Neuronal stem cell (in vitro differentiated cells): ENCODE measurements around the gene FHOD3.

ENCODE experiments used
- DNase-seq: peaks from one replicate; pipeline ENCODE4 v3.0.0-alpha.2; 2013; ENCODE audit warnings: low spot score
- H2AFZ ChIP-seq: one replicate; pipeline ENCODE4 v1.6.1; 2013; ENCODE audit warnings: mild to moderate bottlenecking, low read length, inconsistent platforms
- H2AK5ac ChIP-seq: 2 replicates; pipeline ENCODE4 v1.6.1; 2013; ENCODE audit warnings: low read depth, mild to moderate bottlenecking, inconsistent platforms, low read length, moderate library complexity, mixed read lengths
- H2BK120ac ChIP-seq: 2 replicates; pipeline ENCODE4 v1.6.1; 2013; ENCODE audit warnings: low read depth, mild to moderate bottlenecking, inconsistent platforms, low read length, moderate library complexity, mixed read lengths
- H2BK12ac ChIP-seq: one replicate; pipeline ENCODE4 v1.6.1; 2013; ENCODE audit warnings: low read length, inconsistent platforms
- H2BK15ac ChIP-seq: 2 replicates; pipeline ENCODE4 v1.6.1; 2013; ENCODE audit warnings: mild to moderate bottlenecking, low read length, inconsistent platforms, mixed read lengths
- H2BK5ac ChIP-seq: one replicate; pipeline ENCODE4 v1.6.1; 2013; ENCODE audit warnings: inconsistent platforms, mild to moderate bottlenecking, low read length, moderate library complexity
- H3K14ac ChIP-seq: one replicate; pipeline ENCODE4 v1.6.1; 2013; ENCODE audit warnings: low read length, inconsistent platforms
- H3K18ac ChIP-seq: 2 replicates; pipeline ENCODE4 v1.6.1; 2013; ENCODE audit warnings: low read length, inconsistent platforms
- H3K23ac ChIP-seq: 2 replicates; pipeline ENCODE4 v1.6.1; 2013; ENCODE audit warnings: low read depth, mild to moderate bottlenecking, mixed read lengths, low read length, inconsistent platforms; ENCODE audit not compliant: poor library complexity
- H3K27ac ChIP-seq: replicated peaks from 3 replicates; pipeline ENCODE4 v1.5.1; 2013; ENCODE audit warnings: low read length, inconsistent platforms
- H3K27me3 ChIP-seq, 3 experiments: 2 replicates each; pipeline ENCODE4 v1.6.1; 2013; ENCODE audit warnings: low read length in 3 of 3, mild to moderate bottlenecking in 2 of 3, inconsistent platforms in 1 of 3, low read depth in 1 of 3, mixed read lengths in 1 of 3, moderate library complexity in 1 of 3; ENCODE audit not compliant: control insufficient read depth in 3 of 3, insufficient read depth in 3 of 3
- H3K36me3 ChIP-seq, 2 donors: replicated peaks in 1 of 2; 2 replicates each; pipeline ENCODE4 v1.6.1; 2013; ENCODE audit warnings: low read length in 2 of 2; ENCODE audit not compliant: control insufficient read depth in 2 of 2, insufficient read depth in 2 of 2
- H3K4ac ChIP-seq: 2 replicates; pipeline ENCODE4 v1.6.1; 2013; ENCODE audit warnings: inconsistent platforms, mild to moderate bottlenecking, low read length, moderate library complexity
- H3K4me1 ChIP-seq, 2 donors: 1 replicate in 1 of 2; 2 replicates in 1 of 2; pipeline ENCODE4 v1.6.1; 2013; ENCODE audit warnings: low read length in 2 of 2, low read depth in 1 of 2; ENCODE audit not compliant: control insufficient read depth in 2 of 2, insufficient read depth in 1 of 2
- H3K4me2 ChIP-seq: one replicate; pipeline ENCODE4 v1.6.1; 2013; ENCODE audit warnings: mild to moderate bottlenecking, low read length, inconsistent platforms; ENCODE audit not compliant: insufficient read depth, poor library complexity, severe bottlenecking
- H3K4me3 ChIP-seq, 2 donors: 2 replicates each; pipeline ENCODE4 v1.5.1; 2013; ENCODE audit warnings: low read length in 2 of 2, mild to moderate bottlenecking in 2 of 2, inconsistent platforms in 1 of 2, moderate library complexity in 1 of 2
- H3K79me1 ChIP-seq: one replicate; pipeline ENCODE4 v1.6.1; 2013; ENCODE audit warnings: low read depth, mild to moderate bottlenecking, inconsistent platforms, low read length, moderate library complexity
- H3K9ac ChIP-seq: one replicate; pipeline ENCODE4 v1.6.1; 2013; ENCODE audit warnings: mild to moderate bottlenecking, low read depth, low read length, inconsistent platforms; ENCODE audit not compliant: poor library complexity
- H3K9me3 ChIP-seq, 2 donors: replicated peaks in 1 of 2; 2 replicates each; pipeline versions ENCODE3 to v1.6.1; 2013; ENCODE audit warnings: low read length in 2 of 2, mild to moderate bottlenecking in 2 of 2, inconsistent platforms in 1 of 2, low read depth in 1 of 2, mixed read lengths in 1 of 2, moderate library complexity in 1 of 2; ENCODE audit not compliant: control insufficient read depth in 2 of 2, insufficient read depth in 1 of 2
- H4K8ac ChIP-seq: one replicate; pipeline ENCODE4 v1.6.1; 2013; ENCODE audit warnings: low read depth, mild to moderate bottlenecking, inconsistent platforms, low read length, moderate library complexity
- H4K91ac ChIP-seq: one replicate; pipeline ENCODE4 v1.6.1; 2013; ENCODE audit warnings: low read length, low read depth, mild to moderate bottlenecking, inconsistent platforms; ENCODE audit not compliant: poor library complexity
- WGBS, 2 donors: extraction: QIAGEN DNeasy Blood & Tissue Kit; methylation state at CpG; one replicate each; pipeline ENCODE4 v1.1.7; 2013; ENCODE audit warnings: missing lambda C conversion rate in 2 of 2, mixed read lengths in 1 of 2; ENCODE audit not compliant: insufficient read length in 2 of 2, insufficient replicate concordance in 1 of 2; ENCODE audit errors: extremely low coverage in 2 of 2; 5-methylcytosine and 5-hydroxymethylcytosine counted together

FHOD3 gene

DNA sequence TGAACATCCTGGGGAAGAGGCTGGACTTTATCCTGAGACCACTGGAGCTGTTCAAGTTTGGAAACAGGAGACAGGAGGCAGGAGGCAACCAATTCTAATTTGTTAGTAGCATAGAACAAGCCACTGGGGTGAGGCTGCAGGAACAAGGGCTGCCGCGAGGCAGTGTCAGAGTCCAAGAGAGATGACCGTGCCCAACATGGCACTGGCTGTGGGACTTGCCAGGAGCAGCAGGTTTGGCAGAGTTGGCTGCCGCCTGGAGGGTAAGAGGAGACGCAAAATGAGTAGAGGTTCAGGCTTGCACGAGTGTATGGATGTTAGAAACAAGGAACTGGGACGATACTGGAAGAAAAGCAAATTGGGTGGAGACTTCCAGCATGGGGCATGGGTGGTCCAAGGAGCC lies 362.8 kb downstream of the FHOD3 start:
- Histone ChIP-seq H3K9ac (no peak overlapping the region), H2BK120ac (no peak overlapping the region), H3K79me1 (no peaks in the 10 kb centered on the region), H2BK12ac (no peak overlapping the region), H2AK5ac (no peak overlapping the region), H3K4me2 (no peak overlapping the region), H2BK15ac (no peak overlapping the region), H3K4me1 (peaks cover 0 to 2% of the 10 kb centered on the region in 2 donors), H3K14ac (no peak overlapping the region), H3K4me3 (peak overlapping the region in 1 of 2 donors; percentile 18), H3K27ac (no peak overlapping the region), H3K9me3 (no peaks in the 10 kb centered on the region), H2AFZ (no peak overlapping the region), H3K23ac (no peak overlapping the region), H3K4ac (no peak overlapping the region), H3K27me3 (no peaks in the 10 kb centered on the region), H3K18ac (no peak overlapping the region), H4K8ac (no peak overlapping the region), H2BK5ac (no peak overlapping the region), H3K36me3 (peaks cover 9 to 53% of the 10 kb centered on the region in 2 donors), H4K91ac (no peak overlapping the region)
- no peak for DNase-seq
- WGBS, 2 donors, result no CpG with 5 or more reads among the region's 7 CpGs

DNA sequence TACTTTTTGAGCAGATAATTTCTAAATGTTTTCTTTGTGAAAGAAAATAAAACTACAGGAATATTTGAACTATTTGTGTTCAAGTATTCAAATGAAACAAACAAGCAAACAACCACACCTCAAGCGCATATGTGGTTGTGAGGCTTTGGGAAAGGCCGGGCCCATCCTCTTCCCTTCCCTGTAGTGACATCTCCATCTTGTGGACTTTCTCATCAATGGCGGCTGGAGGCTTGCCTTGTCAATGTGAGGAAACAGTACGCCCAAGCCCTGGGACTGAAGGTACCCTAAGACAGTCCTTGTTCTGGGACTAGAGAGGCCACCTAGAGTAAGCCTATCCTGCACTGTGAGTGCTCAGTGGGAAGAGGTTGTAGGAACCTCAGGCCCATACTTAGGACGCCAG lies 364.5 kb downstream of the FHOD3 start:
- Histone ChIP-seq H2BK15ac (no peak overlapping the region), H3K27ac (no peak overlapping the region), H3K14ac (no peak overlapping the region), H2AFZ (no peak overlapping the region), H2AK5ac (no peak overlapping the region), H3K36me3 (peaks cover 12 to 53% of the 10 kb centered on the region in 2 donors), H4K8ac (no peak overlapping the region), H3K4me3 (no peak overlapping the region), H3K79me1 (no peaks in the 10 kb centered on the region), H3K27me3 (no peaks in the 10 kb centered on the region), H2BK12ac (no peak overlapping the region), H3K4me2 (no peak overlapping the region), H4K91ac (no peak overlapping the region), H2BK120ac (no peak overlapping the region), H3K23ac (no peak overlapping the region), H3K9me3 (peaks cover 0 to 2% of the 10 kb centered on the region in 2 donors), H2BK5ac (no peak overlapping the region), H3K4me1 (no peaks in the 10 kb centered on the region), H3K18ac (peak overlapping the region; percentile 9), H3K4ac (no peak overlapping the region), H3K9ac (no peak overlapping the region)
- DNase-seq, result no peak
- WGBS, 2 donors, result no CpG with 5 or more reads among the region's 5 CpGs

DNA sequence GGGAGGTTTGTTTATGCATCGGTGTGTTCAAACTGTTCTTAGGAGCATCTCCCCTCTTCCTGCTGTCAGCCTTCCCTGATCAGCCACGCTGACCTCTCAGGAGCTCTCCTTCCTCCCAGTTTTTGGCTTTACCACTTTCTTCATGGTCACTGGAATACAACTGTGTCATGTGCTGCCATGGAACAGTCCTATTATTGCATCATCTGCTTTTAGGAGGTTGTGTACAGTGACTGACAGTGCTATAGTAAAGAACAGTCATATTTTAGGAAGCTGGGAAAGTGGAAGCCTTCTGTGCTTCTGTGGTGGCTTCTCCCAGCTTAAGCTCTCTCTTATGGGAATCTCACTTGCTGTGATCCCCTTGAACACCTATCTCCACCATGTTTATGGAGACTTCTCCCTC lies 365.8 kb downstream of the FHOD3 start:
- Histone ChIP-seq H3K18ac (no peak overlapping the region), H3K4me1 (no peaks in the 10 kb centered on the region), H2AK5ac (no peak overlapping the region), H3K27me3 (no peaks in the 10 kb centered on the region), H3K36me3 (peaks cover 9 to 42% of the 10 kb centered on the region in 2 donors), H3K27ac (no peak overlapping the region), H3K79me1 (no peaks in the 10 kb centered on the region), H4K91ac (no peak overlapping the region), H4K8ac (no peak overlapping the region), H3K4ac (no peak overlapping the region), H3K4me2 (no peak overlapping the region), H3K9me3 (peaks cover 0 to 2% of the 10 kb centered on the region in 2 donors), H2BK120ac (no peak overlapping the region), H3K4me3 (no peak overlapping the region), H3K14ac (no peak overlapping the region), H2BK12ac (no peak overlapping the region), H3K9ac (no peak overlapping the region), H2AFZ (no peak overlapping the region), H3K23ac (no peak overlapping the region), H2BK15ac (no peak overlapping the region), H2BK5ac (no peak overlapping the region)
- WGBS, 2 donors, result no CpG with 5 or more reads among the region's 2 CpGs
- DNase-seq, result no peak

DNA sequence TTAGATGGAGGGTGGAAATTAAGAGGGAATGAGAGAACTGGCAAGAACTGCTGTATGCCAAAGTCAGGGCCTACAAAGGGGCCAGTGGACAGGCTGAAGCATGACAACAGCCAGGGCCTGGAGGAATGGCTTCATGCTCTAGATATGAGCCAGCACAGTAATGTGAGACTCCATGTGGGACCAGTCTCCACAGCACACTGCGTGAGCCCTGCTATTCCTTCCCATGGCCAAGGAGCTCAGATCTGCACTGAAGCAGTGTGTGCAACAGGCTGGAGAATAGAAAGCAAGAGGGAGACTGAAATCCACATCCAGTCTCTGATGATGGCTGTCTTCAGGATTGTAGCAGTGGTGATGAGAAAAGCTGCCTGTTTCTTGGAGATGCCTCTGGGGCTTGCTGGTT lies 368.4 kb downstream of the FHOD3 start:
- H3K9me3 ChIP-seq, result peaks cover 0 to 2% of the 10 kb centered on the region in 2 donors
- no peak for DNase-seq
- no peak overlapping the region for H3K18ac ChIP-seq
- H4K91ac ChIP-seq, result no peak overlapping the region
- no peak overlapping the region for H3K27ac ChIP-seq
- no peak overlapping the region for H2AFZ ChIP-seq
- H3K23ac ChIP-seq, result no peak overlapping the region
- peaks cover 4 to 19% of the 10 kb centered on the region in 2 donors for H3K36me3 ChIP-seq
- no peaks in the 10 kb centered on the region for H3K27me3 ChIP-seq
- H2BK120ac ChIP-seq, result no peak overlapping the region
- H2BK15ac ChIP-seq, result no peak overlapping the region
- no peak overlapping the region for H2BK12ac ChIP-seq
- H3K4ac ChIP-seq, result no peak overlapping the region
- no peak overlapping the region for H3K4me2 ChIP-seq
- no peak overlapping the region for H4K8ac ChIP-seq
- H3K14ac ChIP-seq, result no peak overlapping the region
- H3K79me1 ChIP-seq, result no peaks in the 10 kb centered on the region
- no peak overlapping the region for H3K4me3 ChIP-seq
- no peak overlapping the region for H2AK5ac ChIP-seq
- H2BK5ac ChIP-seq, result no peak overlapping the region
- no peak overlapping the region for H3K9ac ChIP-seq
- no CpG with 5 or more reads among the region's 1 CpG for WGBS, 2 donors
- H3K4me1 ChIP-seq, result no peaks in the 10 kb centered on the region
